ENCODE data around the gene CCDC192.

DNA sequence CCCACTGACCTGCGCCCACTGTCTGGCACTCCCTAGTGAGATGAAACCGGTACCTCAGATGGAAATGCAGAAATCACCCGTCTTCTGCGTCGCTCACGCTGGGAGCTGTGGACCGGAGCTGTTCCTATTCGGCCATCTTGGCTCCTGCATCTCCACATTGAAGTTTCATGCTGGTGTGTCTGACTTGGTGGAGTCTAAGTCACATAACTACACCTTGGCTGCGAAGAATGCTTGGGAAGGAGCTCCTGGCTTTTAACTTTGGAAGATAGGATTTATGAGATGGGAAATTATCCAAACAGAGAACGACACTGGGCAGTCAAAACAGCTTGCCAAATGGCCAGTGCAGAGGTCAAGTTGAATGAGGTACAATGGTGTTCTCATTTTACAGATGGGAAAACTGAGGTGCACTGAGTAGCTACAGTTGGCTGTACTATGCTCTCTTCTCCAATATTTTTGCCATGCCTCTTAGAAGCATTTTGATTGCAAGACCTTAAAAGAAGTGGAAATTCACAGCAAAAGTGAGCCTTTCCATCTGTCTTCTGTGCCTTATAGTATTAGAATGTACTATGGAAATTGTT is 36.7 kb downstream of the CCDC192 start:
- TF ChIP-seq, protein P1, sequence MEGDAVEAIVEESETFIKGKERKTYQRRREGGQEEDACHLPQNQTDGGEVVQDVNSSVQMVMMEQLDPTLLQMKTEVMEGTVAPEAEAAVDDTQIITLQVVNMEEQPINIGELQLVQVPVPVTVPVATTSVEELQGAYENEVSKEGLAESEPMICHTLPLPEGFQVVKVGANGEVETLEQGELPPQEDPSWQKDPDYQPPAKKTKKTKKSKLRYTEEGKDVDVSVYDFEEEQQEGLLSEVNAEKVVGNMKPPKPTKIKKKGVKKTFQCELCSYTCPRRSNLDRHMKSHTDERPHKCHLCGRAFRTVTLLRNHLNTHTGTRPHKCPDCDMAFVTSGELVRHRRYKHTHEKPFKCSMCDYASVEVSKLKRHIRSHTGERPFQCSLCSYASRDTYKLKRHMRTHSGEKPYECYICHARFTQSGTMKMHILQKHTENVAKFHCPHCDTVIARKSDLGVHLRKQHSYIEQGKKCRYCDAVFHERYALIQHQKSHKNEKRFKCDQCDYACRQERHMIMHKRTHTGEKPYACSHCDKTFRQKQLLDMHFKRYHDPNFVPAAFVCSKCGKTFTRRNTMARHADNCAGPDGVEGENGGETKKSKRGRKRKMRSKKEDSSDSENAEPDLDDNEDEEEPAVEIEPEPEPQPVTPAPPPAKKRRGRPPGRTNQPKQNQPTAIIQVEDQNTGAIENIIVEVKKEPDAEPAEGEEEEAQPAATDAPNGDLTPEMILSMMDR (conservative IDR thresholded peaks at IDR 0.05; ENCODE audit: low read length): no peak
- TF ChIP-seq EZH2phosphoT487 (IDR thresholded peaks at IDR 0.05; ENCODE audit: borderline replicate concordance): no peak

All from Loucy (cell line).